GM23338 (cell line): Measurements from ENCODE around the gene MEGF6. TPM values are rescaled to one million over a fixed set of nuclear protein-coding genes. Genes with fewer than 3 reads are reported as not detected.

Experiments
- CREB1 ChIP-seq: fragments of 250-450 bp; sonication (Bioruptor Pico); IDR thresholded peaks from 2 replicates; pipeline ENCODE4 v1.5.0; 2020; ENCODE audit warnings: low read depth, mild to moderate bottlenecking, moderate library complexity
- CTCF ChIP-seq, 2 experiments: fragments of 200-600 bp in 1 of 2; sonication (generic) in 1 of 2; conservative IDR thresholded peaks; 2 replicates each; pipeline versions ENCODE4 v1.5.1 to v1.6.1; 2016 to 2017; ENCODE audit warnings: antibody characterized with exemption in 2 of 2, low read depth in 2 of 2, mild to moderate bottlenecking in 2 of 2, moderate library complexity in 1 of 2
- ETS1 ChIP-seq: IDR thresholded peaks from 2 replicates; pipeline ENCODE4 v1.6.1; 2016; ENCODE audit warnings: antibody characterized with exemption
- EZH2 ChIP-seq: fragments of 200-600 bp; sonication (generic); IDR thresholded peaks from one replicate; pipeline ENCODE4 v1.8.0; 2017; ENCODE audit warnings: antibody characterized with exemption, mild to moderate bottlenecking, low read depth; ENCODE audit not compliant: unreplicated experiment
- EZH2phosphoT487 ChIP-seq: fragments of 200-600 bp; sonication (generic); IDR thresholded peaks from one replicate; pipeline ENCODE4 v1.8.1; 2018; ENCODE audit warnings: antibody characterized with exemption; ENCODE audit not compliant: unreplicated experiment
- JUNB ChIP-seq: IDR thresholded peaks from one replicate; pipeline ENCODE4 v1.6.1; 2016; ENCODE audit warnings: antibody characterized with exemption; ENCODE audit not compliant: unreplicated experiment
- REST ChIP-seq: IDR thresholded peaks from one replicate; pipeline ENCODE4 v1.6.1; 2018; ENCODE audit warnings: antibody characterized with exemption; ENCODE audit not compliant: unreplicated experiment
- ZNF331 ChIP-seq: fragments of 250-450 bp; sonication (Bioruptor Pico); IDR thresholded peaks from 2 replicates; pipeline ENCODE4 v1.5.0; 2020; ENCODE audit warnings: low read depth, mild to moderate bottlenecking, moderate library complexity
- ZNF462 ChIP-seq: fragments of 250-450 bp; sonication (Bioruptor Pico); IDR thresholded peaks from 2 replicates; pipeline ENCODE4 v1.5.0; 2020; ENCODE audit warnings: mild to moderate bottlenecking, moderate library complexity
- polyA plus RNA-seq: library from polyadenylated mRNA; unstranded; fragments of >200 nt; fragmentation: Nextera tagmentation; extraction: Ambion mirVana; gene quantifications from 2 replicates; pipeline ENCODE4 v1.2.1, GENCODE V29; 2016
- total RNA-seq: library from RNA; depleted of rRNA; stranded (reverse); fragments of >200 nt; shearing (Covaris generic); gene quantifications from 2 replicates; pipeline ENCODE4 v1.2.3, GENCODE V29; 2014

MEGF6 gene
- total and polyA plus RNA-seq, 2 experiments from 2014 or later: 4.0 to 21.4 TPM

- TF ChIP-seq ZNF462 (CRISPR knock-in tag) (no peak), ETS1 (no peak), CREB1 (no peak), CTCF (conservative IDR thresholded peaks at IDR 0.05; ENCODE audit: low read depth in 2 of 2) (no peak), EZH2phosphoT487 (no peak), EZH2 (no peak), JUNB (no peak), ZNF331 (CRISPR knock-in tag) (no peak), REST (no peak)
Measured at GRCh38 chr1:3547055-3548005, 64.0 kb downstream of the MEGF6 start (continued).
